HG02870 (cell line): Measurements from ENCODE around the gene THUMPD3.

ENCODE experiments used
- ATAC-seq: cut with Tn5 transposase; IDR thresholded peaks from one replicate; pipeline ENCODE4 v1.9.1; 2021; ENCODE audit warnings: mild to moderate bottlenecking, moderate library complexity; ENCODE audit not compliant: unreplicated experiment

Gene THUMPD3

GRCh38 chr3:9352917-9353752, 9.7 kb upstream of the THUMPD3 start:
- peak; percentile 51 for ATAC-seq

DNA sequence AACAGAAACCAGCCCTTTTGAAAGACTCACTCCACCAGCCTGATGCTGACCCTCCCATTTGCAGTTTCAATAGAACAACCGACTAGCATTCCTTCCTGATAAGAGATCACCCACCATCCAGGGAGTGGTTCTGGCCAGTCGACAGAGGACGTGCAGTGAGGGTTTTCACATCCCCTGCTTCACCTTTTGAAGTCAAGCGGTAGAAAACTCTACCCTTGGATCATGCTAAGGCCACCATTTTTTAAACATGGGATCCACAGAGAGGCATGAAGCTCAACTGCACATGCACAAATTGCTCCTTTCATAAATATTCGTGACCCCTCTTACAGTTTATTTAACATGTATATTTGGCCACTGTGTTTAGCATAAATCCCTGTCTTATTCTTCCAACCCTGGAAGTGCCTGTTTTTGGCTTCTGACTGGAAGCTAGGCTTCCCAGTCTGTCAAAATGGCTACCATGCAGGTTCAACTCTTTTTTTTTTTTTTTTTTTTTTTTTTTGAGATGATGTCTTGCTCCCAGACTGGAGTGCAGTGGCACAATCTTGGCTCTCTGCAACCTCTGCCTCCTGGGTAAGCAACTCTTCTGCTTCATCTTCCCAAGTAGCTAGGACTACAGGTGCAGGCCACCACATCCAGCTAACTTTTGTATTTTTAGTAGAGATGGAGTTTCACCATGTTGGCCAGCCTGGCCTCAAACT, 1.0 kb upstream of the THUMPD3 start:
- ATAC-seq: no peak

- no peak for ATAC-seq
Measured at GRCh38 chr3:9369508-9369907, 6.7 kb downstream of the THUMPD3 start.

- no peak for ATAC-seq
Measured at GRCh38 chr3:9373465-9373864, 10.6 kb downstream of the THUMPD3 start.

GRCh38 chr3:9377981-9378380, 15.1 kb downstream of the THUMPD3 start:
- no peak for ATAC-seq

GRCh38 chr3:9379327-9379726, 16.5 kb downstream of the THUMPD3 start:
- no peak for ATAC-seq

DNA sequence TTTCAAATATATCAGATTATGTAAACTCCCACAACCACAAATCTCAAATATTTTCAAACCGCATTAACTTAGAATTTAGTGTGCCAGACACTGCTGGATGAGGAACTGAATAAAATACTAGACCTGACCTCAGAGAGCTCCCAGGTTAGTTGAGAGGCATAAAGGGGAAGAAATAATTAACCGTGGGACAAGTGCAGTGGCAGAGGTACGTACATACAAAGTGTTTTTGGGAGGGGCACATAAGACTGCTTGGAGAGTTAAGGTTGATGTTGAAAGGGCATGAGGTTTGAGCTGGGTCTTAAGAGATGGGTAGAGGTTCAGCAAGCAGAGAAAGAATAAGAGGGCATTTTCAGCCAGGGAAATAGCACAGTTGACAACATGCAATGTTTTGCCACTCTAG, 17.2 kb downstream of the THUMPD3 start:
- ATAC-seq: no peak

GRCh38 chr3:9384141-9384828, 21.4 kb downstream of the THUMPD3 start:
- ATAC-seq: no peak

DNA sequence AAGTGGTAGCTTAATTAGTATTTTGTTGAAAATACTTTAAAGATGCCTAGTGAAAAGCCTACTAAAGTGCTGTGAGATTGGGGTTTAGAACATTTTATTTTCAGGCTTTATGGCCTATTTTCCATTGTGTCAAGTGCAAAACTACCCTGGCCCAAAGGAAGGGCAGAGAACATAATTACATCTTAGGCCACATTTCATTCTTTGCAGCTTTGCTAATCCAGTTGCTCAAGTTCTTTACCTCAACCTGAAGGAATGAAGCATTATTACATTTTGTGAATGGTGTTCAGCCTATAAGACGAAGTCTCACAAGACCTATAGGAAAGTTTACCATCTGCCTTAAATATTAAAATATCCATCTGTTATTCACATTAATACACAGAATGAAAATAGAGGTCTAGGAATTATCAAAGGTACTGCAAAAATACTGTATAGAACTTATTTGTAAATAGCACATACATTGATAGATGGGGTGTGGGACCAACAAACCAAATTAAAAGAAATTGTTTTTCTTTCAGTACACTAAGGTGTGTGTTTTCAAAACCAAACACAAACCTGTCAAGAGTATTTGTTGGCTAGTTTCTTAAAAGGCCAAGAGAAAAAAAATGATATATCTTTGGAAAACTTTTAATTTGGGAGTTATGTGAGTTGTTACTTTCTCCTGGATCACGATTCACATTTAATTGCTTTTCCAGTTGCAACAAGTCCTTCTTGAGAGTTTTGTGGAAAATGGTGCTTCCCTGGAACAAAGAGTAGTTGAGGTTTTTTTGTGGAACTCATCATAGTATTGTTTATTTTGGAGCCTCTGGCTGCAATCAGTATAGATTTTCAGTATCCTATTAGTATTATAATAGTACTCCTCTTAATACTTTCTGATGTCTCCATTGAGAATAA, 22.6 kb downstream of the THUMPD3 start:
- no peak for ATAC-seq

- no peak for ATAC-seq
Measured at GRCh38 chr3:9386078-9386459, 23.2 kb downstream of the THUMPD3 start.

GRCh38 chr3:9386501-9387321, 23.9 kb downstream of the THUMPD3 start:
- no peak for ATAC-seq

DNA sequence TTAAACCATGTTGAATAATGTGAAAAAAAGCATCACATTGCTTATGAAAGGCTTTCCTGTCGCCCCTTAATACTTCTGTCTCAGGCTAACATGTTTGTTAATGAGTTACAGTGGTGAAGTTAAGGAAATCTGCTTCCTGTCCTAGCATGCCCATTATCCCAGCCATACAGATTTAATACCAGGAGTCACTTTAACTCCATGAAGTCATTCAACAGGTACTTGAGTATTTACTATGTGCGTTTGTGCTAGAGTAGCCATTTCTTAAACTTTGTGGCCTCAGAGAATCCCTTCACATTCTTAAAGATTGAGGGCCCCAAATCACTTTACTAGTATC, 24.4 kb downstream of the THUMPD3 start:
- ATAC-seq: no peak

- ATAC-seq: no peak
Measured at GRCh38 chr3:9388142-9388541, 25.3 kb downstream of the THUMPD3 start.

DNA sequence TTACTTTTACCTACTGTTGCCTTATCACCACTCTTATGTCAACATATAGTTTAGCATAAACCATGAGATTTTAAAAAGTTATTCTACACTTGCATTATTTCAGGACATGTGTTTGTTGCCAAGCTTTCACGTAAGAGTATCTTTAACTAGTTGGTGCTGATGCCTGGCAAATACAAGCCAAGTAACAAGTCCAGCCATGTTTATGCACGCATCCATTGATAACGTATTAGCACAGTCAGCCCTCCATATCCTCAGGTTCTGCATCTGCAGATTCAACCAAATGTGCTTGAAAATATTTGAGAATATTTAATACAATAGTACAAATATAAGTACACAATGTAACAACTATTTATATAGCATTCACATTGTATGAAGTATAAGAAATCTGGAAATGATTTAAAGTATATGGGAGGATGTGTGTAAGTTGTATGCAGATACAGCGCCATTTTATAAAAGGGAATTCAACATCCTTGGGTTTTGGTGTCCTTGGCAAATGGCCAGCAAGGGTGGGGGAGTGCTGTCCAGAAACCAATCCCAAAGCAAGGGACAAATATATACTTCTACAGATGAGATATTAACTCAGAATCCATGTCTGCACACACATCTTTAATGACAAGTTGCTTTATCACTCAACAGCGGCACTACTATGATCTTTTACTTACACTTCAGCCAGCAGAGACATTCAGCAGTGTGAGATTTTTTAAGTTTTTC, 25.9 kb downstream of the THUMPD3 start:
- ATAC-seq: no peak

DNA sequence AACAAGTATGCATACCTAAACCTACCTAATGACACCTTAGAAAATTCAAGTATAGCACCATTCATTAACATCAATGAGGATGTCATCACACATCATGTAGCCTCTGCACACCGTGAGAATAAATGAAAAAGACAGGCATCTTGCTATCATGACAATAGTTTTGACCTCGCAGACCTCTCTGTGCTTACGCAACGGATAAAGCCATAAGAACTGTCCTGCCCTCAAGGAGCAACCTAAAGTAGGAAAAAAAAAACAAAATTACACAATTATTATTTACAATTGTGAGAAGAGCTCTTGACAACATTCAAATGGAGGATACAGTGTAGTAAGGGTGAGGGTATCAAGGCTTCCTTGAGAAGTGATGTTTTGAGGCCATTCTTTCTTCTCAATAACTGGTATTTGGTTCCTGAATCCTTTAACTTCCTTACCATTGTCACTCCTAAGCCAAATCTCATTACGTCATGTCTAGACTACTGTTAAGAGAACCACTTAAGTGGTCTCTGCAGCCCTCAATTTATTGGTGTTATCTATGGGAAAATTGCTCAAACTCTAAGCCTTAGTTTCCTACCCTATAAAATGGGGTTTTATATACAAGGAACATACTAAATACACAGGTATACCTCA, 27.5 kb downstream of the THUMPD3 start:
- ATAC-seq: no peak

DNA sequence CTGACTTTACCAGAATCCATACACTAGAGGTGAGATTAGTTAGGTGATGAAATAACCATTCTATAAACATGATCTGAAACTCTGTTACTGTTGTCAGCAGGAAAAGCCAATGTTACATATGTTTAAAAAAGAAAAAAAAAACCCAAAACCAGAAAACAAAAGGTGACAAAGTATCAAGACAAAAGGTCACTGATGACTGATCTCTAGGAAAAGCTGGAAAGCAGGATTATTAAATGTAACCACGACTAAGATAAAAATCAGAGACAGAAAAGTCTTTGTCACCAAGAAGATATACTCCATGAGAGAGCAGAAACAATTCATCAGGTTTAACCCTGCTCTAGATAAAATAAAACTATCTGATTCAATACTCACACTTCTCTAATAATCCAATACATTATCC, 29.2 kb downstream of the THUMPD3 start:
- ATAC-seq: no peak

DNA sequence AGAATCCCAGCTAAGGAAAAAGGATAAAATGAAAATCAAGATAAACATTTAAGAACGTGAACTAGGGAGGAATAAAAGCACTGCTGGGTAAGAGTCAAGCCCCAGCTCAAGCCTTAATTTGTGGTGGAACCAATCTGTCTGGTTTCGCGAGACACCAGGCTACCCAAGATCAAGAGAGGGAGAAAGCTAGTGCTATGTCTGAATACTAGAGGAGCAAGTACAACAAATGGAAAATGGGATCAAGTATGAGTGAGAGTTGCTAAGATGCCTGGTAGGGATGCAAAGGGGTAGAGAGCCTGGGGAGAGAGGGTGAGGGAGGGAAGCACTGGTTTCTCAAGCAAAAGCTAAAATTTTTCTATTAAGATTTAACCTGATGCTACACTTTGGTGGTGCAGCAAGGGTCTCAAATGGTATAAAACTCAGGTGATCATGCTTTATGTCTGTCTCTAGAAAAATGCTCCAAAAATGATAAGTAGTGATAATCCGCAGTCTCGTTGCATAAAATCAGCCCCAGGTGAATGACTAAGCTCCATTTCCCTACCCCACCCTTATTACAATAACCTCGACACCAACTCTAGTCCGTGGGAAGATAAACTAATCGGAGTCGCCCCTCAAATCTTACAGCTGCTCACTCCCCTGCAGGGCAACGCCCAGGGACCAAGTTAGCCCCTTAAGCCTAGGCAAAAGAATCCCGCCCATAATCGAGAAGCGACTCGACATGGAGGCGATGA, 32.9 kb downstream of the THUMPD3 start:
- ATAC-seq: no peak

- ATAC-seq: peak; percentile 29
Measured at GRCh38 chr3:9396301-9396631, 33.4 kb downstream of the THUMPD3 start.
